Measurements from ENCODE around the gene TMEM260.
"Not testable (repeated sequence)": the region's sequence is repeated elsewhere in the genome, so short reads cannot be mapped to it uniquely, and the experiment has no call there.

Gene TMEM260

GRCh38 chr14:56598519-56598918 lies 18.9 kb downstream of the TMEM260 start:
- no peak for DNase-seq (ENCODE audit: low spot score)

DNA sequence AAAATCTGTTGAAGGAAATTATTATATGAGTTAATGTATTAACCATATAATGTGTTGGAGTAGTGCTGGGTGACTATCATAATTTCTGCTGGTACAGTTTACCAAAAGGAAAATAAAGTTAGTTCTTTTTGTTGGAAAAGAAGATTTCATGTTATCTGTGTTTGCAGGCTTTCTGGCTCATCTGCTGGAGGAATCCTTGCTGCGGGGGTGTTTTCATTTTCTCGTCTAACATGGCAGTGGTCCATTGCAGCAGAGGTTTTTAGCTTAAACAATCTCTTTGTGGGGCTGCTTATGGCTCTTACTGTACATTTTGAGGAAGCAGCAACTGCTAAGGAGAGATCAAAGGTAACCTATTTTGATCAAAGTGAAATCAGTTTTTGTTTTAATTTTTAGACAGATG lies 24.1 kb downstream of the TMEM260 start:
- no peak for DNase-seq (ENCODE audit: low spot score)

GRCh38 chr14:56608689-56609088 lies 29.1 kb downstream of the TMEM260 start:
- no peak for DNase-seq (ENCODE audit: low spot score)

DNA sequence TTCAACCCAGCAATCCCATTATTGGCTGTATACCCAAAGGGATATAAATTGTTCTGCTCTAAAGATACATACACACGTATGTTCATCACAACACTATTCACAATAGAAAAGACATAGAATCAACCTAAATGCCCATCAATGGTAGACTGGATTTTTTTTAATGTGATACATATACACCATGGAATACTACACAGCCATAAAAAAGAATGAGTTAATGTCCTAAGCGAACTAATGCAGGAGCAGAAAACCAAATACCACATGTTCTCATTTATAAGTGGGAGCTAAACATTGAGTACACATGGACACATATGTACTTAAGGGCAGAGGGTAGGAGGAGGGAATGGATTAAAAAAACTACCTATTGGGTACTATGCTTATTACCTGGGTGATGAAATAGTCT lies 32.1 kb downstream of the TMEM260 start:
- DNase-seq (ENCODE audit: low spot score): not testable (repeated sequence)

DNA sequence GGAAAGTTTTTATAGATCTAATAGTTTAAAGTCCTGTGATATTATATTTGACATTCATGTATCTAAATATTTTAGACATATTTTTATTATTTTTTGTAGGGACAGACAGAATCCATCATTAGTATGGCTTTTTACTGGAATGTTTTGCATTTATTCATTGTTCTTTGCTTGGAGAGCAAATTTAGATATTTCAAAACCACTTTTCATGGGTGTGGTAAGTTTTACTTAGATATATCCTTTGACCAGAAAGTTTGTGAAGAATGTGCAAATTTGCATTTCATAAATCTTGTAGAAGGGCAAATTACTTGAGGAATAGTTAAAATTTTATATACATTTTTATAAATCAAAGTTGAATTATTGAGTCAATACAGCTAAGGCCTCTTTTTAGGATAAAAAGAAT lies 37.5 kb downstream of the TMEM260 start:
- no peak for DNase-seq (ENCODE audit: low spot score)

- DNase-seq (ENCODE audit: low spot score): no peak
These were observed 51.1 kb downstream of the TMEM260 start for GRCh38 chr14:56630707-56631106.

- DNase-seq (ENCODE audit: low spot score): no peak
These were observed 52.6 kb downstream of the TMEM260 start for GRCh38 chr14:56632195-56632594.

DNA sequence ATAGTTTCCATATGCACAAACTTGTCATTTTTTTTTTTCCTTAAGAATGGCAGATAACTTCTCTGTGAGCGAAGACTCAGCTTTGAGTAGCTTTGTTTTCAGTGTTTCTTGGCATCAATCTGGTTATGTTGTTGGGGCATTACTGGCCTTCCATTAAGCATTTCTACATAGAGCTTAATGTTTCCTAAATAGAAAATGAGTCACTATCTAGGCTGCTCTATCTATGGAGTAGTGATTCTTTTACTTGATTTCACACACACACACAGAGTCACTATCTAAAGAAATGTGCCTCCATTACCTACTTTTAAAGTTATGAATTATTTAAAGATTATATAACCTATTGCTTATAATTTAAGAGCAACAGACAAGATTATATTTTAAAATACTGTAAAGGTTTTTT lies 53.9 kb downstream of the TMEM260 start:
- no peak for DNase-seq (ENCODE audit: low spot score)

GRCh38 chr14:56635041-56635440 lies 55.4 kb downstream of the TMEM260 start:
- DNase-seq (ENCODE audit: low spot score): no peak

GRCh38 chr14:56647493-56647892 lies 67.9 kb downstream of the TMEM260 start:
- no peak for DNase-seq (ENCODE audit: low spot score)

- DNase-seq (ENCODE audit: low spot score): no peak
These were observed 69.1 kb downstream of the TMEM260 start for GRCh38 chr14:56648508-56649301.

- no peak for DNase-seq (ENCODE audit: low spot score)
These were observed 69.8 kb downstream of the TMEM260 start for GRCh38 chr14:56649382-56649781.

DNA sequence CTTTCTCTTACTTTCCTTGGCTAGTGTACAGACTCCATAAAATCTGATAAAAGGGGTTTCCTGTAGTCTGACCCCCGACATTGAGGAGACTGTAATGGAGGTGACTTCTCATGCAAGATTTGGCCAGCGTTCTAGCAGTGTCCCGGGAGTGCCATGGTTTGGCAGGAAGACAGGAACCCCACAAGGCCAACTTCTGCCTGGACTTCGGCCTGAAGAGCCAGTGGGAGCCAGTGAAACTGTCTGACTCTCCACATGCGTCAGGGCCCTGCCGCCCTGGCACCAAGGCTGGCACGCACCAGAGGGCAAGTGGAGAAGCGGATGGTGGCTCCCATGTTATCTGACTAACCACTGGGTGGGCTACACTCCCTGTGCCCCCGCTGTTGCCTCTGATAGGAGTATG lies 70.5 kb downstream of the TMEM260 start:
- no peak for DNase-seq (ENCODE audit: low spot score)

GRCh38 chr14:56650979-56651378 lies 71.4 kb downstream of the TMEM260 start:
- no peak for DNase-seq (ENCODE audit: low spot score)

GRCh38 chr14:56657604-56658003 lies 78.0 kb downstream of the TMEM260 start:
- no peak for DNase-seq (ENCODE audit: low spot score)

GRCh38 chr14:56659378-56659777 lies 79.8 kb downstream of the TMEM260 start:
- no peak for DNase-seq (ENCODE audit: low spot score)

DNA sequence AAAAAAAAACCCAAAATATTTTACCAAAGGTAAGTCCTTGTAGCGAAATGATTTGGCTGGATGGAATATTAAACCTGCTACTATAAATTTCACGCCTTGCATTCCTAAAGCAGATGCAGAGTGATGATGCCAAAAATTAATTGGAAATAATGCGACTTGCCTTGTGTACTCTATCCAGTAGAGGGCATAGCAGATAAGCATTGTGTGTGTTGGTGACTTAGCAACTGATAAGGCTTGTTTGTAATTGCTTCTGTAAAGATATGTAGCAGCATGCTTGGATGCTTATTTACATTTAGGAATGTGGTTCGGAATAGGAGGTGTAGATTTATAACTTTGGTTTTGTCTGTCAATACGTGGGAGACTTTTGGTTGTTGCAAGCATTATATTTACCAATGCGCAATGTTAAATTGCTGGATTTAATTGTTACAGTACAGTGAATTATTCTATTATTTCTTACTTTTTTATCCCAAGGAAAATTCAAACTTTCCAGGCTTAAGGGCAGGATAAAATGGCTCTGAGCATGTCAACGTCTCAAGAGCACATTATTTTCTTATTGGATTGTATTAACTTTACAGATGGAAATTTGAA lies 80.5 kb downstream of the TMEM260 start:
- peak; percentile 41 for DNase-seq (ENCODE audit: low spot score)

- DNase-seq (ENCODE audit: low spot score): no peak
These were observed 81.2 kb downstream of the TMEM260 start for GRCh38 chr14:56660677-56661389.

- no peak for DNase-seq (ENCODE audit: low spot score)
These were observed 81.9 kb downstream of the TMEM260 start for GRCh38 chr14:56661478-56661877.

GRCh38 chr14:56664811-56665421 lies 85.3 kb downstream of the TMEM260 start:
- no peak for DNase-seq (ENCODE audit: low spot score)

GRCh38 chr14:56666294-56666693 lies 86.7 kb downstream of the TMEM260 start:
- peak; percentile 7 for DNase-seq (ENCODE audit: low spot score)

- DNase-seq (ENCODE audit: low spot score): peak; percentile 90
These were observed 87.1 kb downstream of the TMEM260 start for GRCh38 chr14:56666716-56667115.

- not testable (repeated sequence) for DNase-seq (ENCODE audit: low spot score)
These were observed 87.7 kb downstream of the TMEM260 start for GRCh38 chr14:56667290-56667689.
